ENCODE measurements around the gene ARHGEF1. TPM values are rescaled to one million over a fixed set of nuclear protein-coding genes. Genes with fewer than 3 reads are reported as not detected.

Gene ARHGEF1
- total and polyA plus RNA-seq, 2 donors (not counting 1 experiment from before 2014, with no cell fraction given) = 21.6 to 23.9 TPM

DNA sequence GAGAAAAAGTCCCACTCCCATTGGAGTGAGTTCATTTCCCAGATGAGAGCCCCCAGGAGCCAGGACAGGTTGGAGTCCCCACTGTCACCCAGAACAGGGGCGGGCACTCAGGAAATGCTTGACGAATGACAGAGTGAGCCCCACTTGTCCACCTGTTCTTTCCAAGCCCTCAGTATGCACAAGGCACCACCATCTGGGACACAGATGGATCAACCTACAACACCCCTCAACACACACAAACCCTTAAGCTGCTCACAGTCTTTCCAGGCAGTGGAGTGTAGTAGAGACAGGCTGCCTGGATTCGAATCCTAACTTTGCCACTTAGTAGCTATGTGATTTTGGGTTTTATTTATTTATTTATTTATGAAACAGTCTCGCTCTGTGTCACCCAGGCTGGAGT, 8.0 kb downstream of the ARHGEF1 start:
- H3K4me3 ChIP-seq (replicated peaks in 1 of 4; ENCODE audit: control extremely low read depth in 1 of 4, insufficient read depth in 1 of 4, low read depth in 3 of 4, low read length in 4 of 4) = no peak overlapping the region
- peaks cover 17% of the 10 kb centered on the region for H3K79me2 ChIP-seq (ENCODE audit: control insufficient read depth, insufficient read depth, low read length)
- no peak overlapping the region for H2AFZ ChIP-seq (ENCODE audit: low read length)
- H3K27ac ChIP-seq (ENCODE audit: insufficient read depth, low read length) = no peak overlapping the region
- no peak for TF ChIP-seq EZH2 (IDR thresholded peaks at IDR 0.05; ENCODE audit: low read length, missing control alignments)
- TF ChIP-seq, protein P1, sequence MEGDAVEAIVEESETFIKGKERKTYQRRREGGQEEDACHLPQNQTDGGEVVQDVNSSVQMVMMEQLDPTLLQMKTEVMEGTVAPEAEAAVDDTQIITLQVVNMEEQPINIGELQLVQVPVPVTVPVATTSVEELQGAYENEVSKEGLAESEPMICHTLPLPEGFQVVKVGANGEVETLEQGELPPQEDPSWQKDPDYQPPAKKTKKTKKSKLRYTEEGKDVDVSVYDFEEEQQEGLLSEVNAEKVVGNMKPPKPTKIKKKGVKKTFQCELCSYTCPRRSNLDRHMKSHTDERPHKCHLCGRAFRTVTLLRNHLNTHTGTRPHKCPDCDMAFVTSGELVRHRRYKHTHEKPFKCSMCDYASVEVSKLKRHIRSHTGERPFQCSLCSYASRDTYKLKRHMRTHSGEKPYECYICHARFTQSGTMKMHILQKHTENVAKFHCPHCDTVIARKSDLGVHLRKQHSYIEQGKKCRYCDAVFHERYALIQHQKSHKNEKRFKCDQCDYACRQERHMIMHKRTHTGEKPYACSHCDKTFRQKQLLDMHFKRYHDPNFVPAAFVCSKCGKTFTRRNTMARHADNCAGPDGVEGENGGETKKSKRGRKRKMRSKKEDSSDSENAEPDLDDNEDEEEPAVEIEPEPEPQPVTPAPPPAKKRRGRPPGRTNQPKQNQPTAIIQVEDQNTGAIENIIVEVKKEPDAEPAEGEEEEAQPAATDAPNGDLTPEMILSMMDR (conservative IDR thresholded peaks at IDR 0.05 in 1 of 2, IDR thresholded peaks at IDR 0.05 in 1 of 2; ENCODE audit: low read depth in 1 of 2, low read length in 2 of 2) = no peak
- H3K4me2 ChIP-seq (ENCODE audit: extremely low read depth, insufficient read depth, low read length) = no peak overlapping the region
- H3K36me3 ChIP-seq (ENCODE audit: control insufficient read depth, insufficient read depth, low read length) = peaks cover 35% of the 10 kb centered on the region
- H4K20me1 ChIP-seq (ENCODE audit: control insufficient read depth, extremely low read depth, insufficient read depth, low read length) = no peaks in the 10 kb centered on the region
- H3K27me3 ChIP-seq (ENCODE audit: control insufficient read depth, insufficient read depth, low read length) = no peaks in the 10 kb centered on the region
- H3K4me1 ChIP-seq (ENCODE audit: control insufficient read depth, extremely low read depth, insufficient read depth, low read length) = peaks cover 4% of the 10 kb centered on the region
- no peak overlapping the region for H3K9ac ChIP-seq (ENCODE audit: insufficient read depth, low read length)
- no peaks in the 10 kb centered on the region for H3K9me3 ChIP-seq (ENCODE audit: control insufficient read depth, insufficient read depth, low read depth, low read length)
- DNase-seq (ENCODE audit: low read depth in 2 of 2) = no peak

- H3K4me3 ChIP-seq (replicated peaks in 1 of 4; ENCODE audit: control extremely low read depth in 1 of 4, insufficient read depth in 1 of 4, low read depth in 3 of 4, low read length in 4 of 4) = no peak overlapping the region
- TF ChIP-seq, protein P1 (conservative IDR thresholded peaks at IDR 0.05 in 1 of 2, IDR thresholded peaks at IDR 0.05 in 1 of 2; ENCODE audit: low read depth in 1 of 2, low read length in 2 of 2) = no peak
- no peak for TF ChIP-seq EZH2 (IDR thresholded peaks at IDR 0.05; ENCODE audit: low read length, missing control alignments)
- peaks cover 39% of the 10 kb centered on the region for H3K36me3 ChIP-seq (ENCODE audit: control insufficient read depth, insufficient read depth, low read length)
- peaks cover under 1% of the 10 kb centered on the region for H3K4me1 ChIP-seq (ENCODE audit: control insufficient read depth, extremely low read depth, insufficient read depth, low read length)
- H3K79me2 ChIP-seq (ENCODE audit: control insufficient read depth, insufficient read depth, low read length) = peaks cover 3% of the 10 kb centered on the region
- no peak overlapping the region for H2AFZ ChIP-seq (ENCODE audit: low read length)
- H3K9me3 ChIP-seq (ENCODE audit: control insufficient read depth, insufficient read depth, low read depth, low read length) = no peaks in the 10 kb centered on the region
- no peak overlapping the region for H3K9ac ChIP-seq (ENCODE audit: insufficient read depth, low read length)
- no peak for DNase-seq (ENCODE audit: low read depth in 2 of 2)
- H4K20me1 ChIP-seq (ENCODE audit: control insufficient read depth, extremely low read depth, insufficient read depth, low read length) = no peaks in the 10 kb centered on the region
- no peaks in the 10 kb centered on the region for H3K27me3 ChIP-seq (ENCODE audit: control insufficient read depth, insufficient read depth, low read length)
- H3K27ac ChIP-seq (ENCODE audit: insufficient read depth, low read length) = no peak overlapping the region
- H3K4me2 ChIP-seq (ENCODE audit: extremely low read depth, insufficient read depth, low read length) = no peak overlapping the region
Observed at GRCh38 chr19:41892173-41892902, 9.4 kb downstream of the ARHGEF1 start.

DNA sequence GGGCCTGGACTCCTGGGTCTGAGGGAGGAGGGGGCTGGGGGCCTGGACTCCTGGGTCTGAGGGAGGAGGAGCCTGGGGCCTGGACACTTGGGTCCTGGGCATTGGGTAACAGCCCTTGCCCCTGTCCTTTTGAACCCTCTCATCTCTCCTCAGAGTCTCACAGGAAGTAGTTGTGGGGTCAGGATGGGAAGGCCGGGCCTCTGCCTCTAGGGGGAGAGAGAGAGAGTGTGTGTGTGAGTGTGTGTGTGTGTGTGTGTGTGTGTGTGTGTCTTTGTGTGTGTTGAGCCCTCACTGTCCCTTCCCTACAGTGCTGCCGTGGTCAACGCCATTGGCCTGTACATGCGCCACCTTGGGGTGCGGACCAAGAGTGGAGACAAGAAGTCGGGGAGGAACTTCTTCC, 10.9 kb downstream of the ARHGEF1 start:
- no peaks in the 10 kb centered on the region for H3K79me2 ChIP-seq (ENCODE audit: control insufficient read depth, insufficient read depth, low read length)
- H3K27me3 ChIP-seq (ENCODE audit: control insufficient read depth, insufficient read depth, low read length) = no peaks in the 10 kb centered on the region
- peaks cover 39% of the 10 kb centered on the region for H3K36me3 ChIP-seq (ENCODE audit: control insufficient read depth, insufficient read depth, low read length)
- no peak overlapping the region for H3K4me2 ChIP-seq (ENCODE audit: extremely low read depth, insufficient read depth, low read length)
- no peaks in the 10 kb centered on the region for H4K20me1 ChIP-seq (ENCODE audit: control insufficient read depth, extremely low read depth, insufficient read depth, low read length)
- no peak overlapping the region for H2AFZ ChIP-seq (ENCODE audit: low read length)
- DNase-seq (ENCODE audit: low read depth in 2 of 2) = no peak
- H3K9me3 ChIP-seq (ENCODE audit: control insufficient read depth, insufficient read depth, low read depth, low read length) = no peaks in the 10 kb centered on the region
- no peak overlapping the region for H3K9ac ChIP-seq (ENCODE audit: insufficient read depth, low read length)
- no peak overlapping the region for H3K27ac ChIP-seq (ENCODE audit: insufficient read depth, low read length)
- no peak for TF ChIP-seq EZH2 (IDR thresholded peaks at IDR 0.05; ENCODE audit: low read length, missing control alignments)
- TF ChIP-seq, protein P1 (conservative IDR thresholded peaks at IDR 0.05 in 1 of 2, IDR thresholded peaks at IDR 0.05 in 1 of 2; ENCODE audit: low read depth in 1 of 2, low read length in 2 of 2) = peak in 1 of 2 donors; percentile 11
- H3K4me3 ChIP-seq (replicated peaks in 1 of 4; ENCODE audit: control extremely low read depth in 1 of 4, insufficient read depth in 1 of 4, low read depth in 3 of 4, low read length in 4 of 4) = no peak overlapping the region
- H3K4me1 ChIP-seq (ENCODE audit: control insufficient read depth, extremely low read depth, insufficient read depth, low read length) = no peaks in the 10 kb centered on the region
